Jurkat, Clone E6-1 (cell line): ENCODE measurements around the gene MAP1LC3B2.
A peak's percentile ranks its signal among the peaks of the same experiment; 100 is the strongest.

ENCODE experiments used
- DNase-seq: peaks from one replicate; pipeline ENCODE4 v3.0.0-alpha.2; 2011; ENCODE audit warnings: low read depth, low spot score
- H3K4me3 ChIP-seq: 2 replicates; pipeline ENCODE4 v1.5.1; 2011; ENCODE audit warnings: mild to moderate bottlenecking, low read length, control low read depth, moderate library complexity

Gene MAP1LC3B2

DNA sequence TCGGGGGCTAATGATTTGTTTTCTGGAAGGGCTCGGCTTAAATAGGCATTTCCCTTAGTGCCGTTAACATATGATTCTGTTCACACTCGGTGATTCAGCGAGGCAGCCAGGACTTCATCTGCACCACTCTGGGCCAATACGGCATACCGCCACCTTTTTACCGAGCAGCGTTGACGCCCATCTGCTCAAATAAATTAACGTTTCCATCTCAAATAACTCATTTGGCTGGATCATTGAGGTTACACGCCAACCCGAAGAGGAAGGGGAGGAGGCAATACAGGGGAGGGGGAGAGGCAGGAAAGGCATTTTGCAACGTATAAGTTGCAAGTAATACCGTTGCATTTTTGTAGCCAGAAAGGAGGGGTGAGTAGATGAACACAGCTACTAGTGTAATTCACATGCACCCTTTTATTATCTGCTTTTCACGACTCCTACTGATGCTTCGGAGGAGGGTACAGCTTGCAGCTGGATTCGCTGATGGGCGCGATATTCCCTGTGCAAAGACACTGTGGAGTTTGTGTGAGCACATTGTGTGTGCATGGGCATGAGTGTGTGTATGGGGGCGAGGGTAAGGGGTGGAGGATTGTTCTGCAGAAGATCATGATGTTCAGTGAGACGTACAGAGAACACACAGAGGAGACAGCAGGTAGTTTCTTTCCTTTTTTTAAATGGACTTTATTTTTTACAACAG is 45.9 kb downstream of the MAP1LC3B2 start:
- no peak overlapping the region for H3K4me3 ChIP-seq

DNA sequence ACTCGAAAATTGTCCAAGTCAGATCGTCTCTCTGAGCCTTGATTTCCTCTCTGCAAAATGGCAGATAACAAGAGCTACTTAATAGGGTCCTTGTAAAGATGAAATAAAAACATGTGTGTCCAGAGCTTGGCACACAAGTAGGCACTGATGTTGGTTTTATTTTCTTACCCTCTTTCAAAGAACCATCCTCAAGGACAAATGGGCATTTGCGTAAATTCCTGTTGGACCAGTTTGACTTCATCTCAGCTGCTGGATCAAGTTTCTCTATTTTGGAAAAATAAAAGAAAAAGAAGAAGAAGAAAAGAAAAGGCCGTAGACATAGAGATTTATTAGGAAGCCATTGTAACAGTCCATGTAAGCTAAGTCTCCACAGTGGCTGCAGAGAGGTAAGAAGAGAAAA is 47.2 kb downstream of the MAP1LC3B2 start:
- no peak for DNase-seq
- H3K4me3 ChIP-seq: no peak overlapping the region

More for the DNA sequence above, 45.9 kb downstream of the MAP1LC3B2 start:
- no peak for DNase-seq

DNA sequence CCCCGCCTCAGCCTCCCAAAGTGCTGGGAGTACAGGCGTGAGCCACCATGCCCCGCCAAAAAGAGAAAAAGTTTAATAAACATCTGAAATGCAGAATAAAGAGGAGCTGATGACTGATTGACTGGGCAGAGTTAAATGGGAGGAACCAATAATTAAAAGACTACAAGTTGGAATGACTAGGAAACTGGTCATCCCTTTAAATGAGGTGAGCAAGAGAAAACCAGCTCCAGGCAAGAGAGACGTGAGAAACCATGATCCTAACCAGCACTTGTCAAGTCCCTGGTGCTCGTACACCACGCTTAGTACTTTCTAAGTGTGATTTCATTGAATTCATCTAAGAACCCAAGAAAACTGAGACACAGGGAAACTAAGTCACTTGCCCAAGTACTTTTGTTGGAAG is 47.9 kb downstream of the MAP1LC3B2 start:
- H3K4me3 ChIP-seq: no peak overlapping the region
- no peak for DNase-seq

DNA sequence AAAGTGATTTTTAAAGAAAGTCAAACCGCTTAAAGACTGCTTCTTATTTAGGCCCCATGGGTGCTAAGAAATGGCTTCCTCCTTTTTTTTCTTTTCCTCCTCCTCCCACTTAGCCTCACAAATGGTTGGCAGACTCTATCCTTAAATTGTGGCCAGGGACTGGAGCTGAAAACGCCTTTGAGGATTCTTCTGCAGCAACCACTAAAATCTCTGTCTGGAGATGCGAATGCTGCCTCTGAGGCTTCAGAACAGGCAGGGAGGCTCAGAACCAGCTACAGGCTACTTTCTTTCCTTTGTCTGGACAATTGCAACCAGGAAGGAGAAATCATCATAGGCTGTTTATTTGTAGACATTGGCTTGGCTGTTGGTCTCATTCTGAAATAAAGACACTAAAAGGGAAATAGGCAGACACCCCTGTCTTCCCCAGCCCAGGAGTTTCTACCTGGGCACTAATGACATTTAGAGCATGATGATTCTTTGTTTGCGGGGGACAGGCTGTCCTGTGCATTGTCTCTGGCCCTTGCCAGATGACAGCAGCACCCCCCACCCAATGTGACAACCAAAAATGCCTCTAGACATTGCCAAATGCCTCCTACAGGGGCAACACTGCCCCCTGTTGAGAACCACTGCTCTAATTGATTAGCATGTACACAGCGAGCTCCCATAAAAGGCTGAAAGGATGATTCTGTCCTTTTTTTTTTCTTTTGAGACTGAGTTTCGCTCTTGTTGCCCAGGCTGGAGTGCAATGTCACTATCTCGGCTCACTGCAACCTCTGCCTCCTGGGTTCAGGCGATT is 50.3 kb downstream of the MAP1LC3B2 start:
- peak; percentile 63 for DNase-seq
- no peak overlapping the region for H3K4me3 ChIP-seq

DNA sequence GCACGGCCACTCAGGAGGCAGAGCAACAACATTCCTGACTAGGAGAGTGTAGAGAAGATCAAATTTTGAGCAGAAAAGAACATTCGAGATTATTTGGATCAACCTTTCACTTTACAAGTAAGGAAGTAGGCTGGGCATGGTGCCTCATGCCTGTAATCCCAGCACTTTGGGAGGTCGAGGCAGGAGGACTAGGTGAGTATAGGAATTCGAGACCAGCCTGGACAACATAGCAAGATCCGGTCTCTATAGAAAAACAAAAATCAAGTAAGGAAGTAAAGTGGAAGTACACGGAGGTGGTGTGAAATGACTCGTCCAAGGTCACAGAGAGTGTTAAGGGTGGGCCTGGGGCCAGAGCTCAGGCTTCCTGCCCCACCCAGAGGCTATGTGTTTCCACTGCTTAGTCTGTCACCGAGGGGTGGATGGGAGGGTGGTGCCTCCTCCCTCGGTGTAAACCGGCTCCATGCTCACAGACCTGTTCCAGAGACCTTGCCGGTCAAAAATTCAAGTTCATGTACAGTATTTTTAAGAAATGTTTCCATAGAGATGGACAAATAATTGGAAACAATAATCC is 51.9 kb downstream of the MAP1LC3B2 start:
- H3K4me3 ChIP-seq: no peak overlapping the region
- no peak for DNase-seq

DNA sequence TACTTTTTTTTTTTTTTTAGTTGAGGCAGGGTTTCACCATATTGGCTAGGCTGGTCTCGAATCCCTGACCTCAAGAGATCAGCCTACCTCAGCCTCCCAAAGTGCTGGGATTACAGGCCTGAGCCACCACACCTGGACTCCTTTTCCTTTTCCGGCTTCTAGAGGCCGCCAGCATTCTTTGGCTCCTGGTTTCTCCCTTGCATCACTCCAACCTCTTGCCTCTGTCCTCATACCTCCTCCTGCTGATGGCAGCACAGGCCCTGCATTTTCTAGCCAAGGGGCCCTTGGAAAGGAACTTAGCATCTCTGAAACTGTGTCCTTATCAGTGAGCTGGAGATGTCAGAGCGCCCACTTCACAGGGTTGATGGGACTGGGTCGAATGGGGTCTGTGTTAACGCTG is 53.3 kb downstream of the MAP1LC3B2 start:
- no peak overlapping the region for H3K4me3 ChIP-seq
- DNase-seq: no peak

DNA sequence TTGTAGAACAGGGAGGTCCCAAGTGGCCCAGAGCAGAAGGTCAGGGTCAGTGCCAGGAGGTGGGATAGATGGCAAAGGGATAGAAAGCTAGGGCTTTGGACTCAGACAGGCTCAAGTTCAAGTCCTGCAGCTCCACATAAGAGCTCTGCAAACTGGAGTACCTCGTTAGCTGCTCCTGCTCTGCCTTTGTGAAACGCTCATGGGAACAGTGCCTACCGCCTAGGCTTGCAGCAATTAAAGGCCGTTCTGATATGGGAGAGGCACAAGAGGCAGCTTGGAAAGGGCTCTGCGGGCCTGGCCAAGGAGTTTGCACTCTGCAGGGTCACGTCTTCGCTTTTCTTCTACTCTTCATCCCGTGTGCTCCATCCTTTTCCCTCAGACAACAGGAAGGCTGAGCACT is 54.1 kb downstream of the MAP1LC3B2 start:
- H3K4me3 ChIP-seq: no peak overlapping the region

DNA sequence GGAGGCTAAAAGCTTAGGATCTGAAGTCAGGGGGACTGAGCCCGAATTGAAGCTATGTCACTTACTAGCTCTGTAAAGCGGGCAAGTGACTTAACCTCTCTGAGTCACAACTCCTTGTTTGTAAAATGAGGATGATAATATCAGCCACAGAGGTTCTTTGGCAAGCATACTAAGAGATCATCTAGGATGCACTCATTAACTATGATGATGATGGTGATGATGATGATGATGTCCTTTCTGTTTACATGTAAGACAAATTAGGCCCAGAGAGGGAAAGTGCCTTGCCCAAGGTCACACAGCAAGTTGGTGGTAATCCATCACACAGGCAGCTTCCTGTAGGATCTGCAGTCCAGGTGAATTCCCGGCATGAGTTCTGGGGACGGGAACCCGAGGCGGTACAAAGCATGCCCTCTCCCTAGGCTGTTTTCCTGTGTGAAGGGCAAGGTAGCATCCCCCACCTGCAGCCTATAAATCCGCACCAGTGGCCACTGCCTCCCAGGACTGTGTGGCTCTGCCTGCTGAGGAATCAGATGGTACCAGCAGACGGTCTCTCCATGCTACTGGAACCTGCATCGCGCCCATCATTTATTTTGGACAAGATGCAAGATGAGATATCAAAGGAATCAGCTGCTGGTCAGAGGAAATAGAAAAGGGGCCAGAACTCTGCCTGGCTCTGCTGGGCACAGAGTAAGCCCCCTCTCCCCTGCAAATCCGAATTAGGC is 55.2 kb downstream of the MAP1LC3B2 start:
- DNase-seq: no peak
- H3K4me3 ChIP-seq: no peak overlapping the region

More for the DNA sequence above, 54.1 kb downstream of the MAP1LC3B2 start:
- no peak for DNase-seq

DNA sequence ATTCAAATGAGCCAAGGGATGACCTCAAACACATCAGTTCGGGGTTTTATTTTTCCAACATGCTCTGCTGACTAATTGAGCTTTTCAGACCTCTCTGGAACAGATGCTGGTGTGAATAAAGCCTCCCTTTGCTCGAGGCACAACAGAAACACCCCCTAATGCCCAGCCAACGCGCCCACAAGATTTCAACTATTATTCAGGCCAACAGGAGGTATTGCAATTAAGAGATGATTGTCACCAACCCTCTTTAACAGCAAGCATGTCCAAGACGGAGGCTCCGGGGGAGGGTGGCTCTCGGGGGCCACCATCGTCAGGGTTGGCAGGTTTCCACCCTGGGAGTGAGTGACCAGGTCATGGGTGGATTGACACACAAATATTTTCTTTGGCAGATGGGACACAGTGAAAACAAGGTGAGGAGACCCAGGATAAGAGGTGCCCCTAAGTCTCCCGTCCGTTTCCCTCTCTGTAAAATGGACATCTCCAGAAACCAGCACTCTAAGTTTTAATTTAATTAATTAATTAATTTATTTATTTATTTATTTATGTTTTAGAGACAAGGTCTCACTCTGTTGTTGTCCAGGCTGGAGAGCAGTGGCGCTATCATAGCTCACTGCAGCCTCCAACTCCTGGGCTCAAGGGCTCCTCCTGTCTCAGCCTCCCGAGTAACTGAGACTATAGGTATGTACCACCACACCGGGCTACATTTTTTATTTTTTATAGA is 56.1 kb downstream of the MAP1LC3B2 start:
- DNase-seq: no peak
- no peak overlapping the region for H3K4me3 ChIP-seq

DNA sequence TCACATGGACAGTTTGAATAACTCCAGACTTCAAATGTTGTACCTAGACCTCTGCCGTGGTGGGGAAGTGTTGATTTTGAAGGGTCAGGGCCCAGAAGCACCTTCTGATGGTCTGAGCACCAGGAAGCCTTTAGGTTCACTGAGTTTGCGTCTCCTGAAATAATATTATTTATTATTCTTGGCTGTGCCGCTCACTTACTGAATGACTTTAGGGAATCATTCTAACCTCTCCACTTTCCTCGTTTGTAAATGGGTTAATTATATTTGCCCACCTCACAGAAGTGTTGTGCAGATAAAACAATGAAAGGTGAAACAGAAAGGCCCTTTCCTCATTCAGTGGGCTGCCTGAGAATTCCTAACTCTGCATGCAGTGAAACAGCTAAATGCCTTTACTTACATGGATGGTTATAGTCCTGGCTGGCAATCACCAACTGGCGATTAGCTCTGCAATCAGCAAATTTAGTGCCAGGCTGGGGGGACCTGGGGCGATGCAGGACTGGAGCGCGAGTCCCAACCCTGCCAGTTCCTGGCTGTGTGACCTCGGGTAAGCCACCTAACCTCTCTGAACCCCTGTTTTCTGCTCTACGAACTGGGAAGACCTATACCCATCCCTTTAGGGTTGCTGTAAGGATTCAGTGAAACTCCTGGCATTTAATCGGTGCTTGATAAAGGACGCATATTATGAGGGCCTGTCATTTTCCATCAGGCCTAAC is 57.5 kb downstream of the MAP1LC3B2 start:
- H3K4me3 ChIP-seq: no peak overlapping the region
- no peak for DNase-seq

DNA sequence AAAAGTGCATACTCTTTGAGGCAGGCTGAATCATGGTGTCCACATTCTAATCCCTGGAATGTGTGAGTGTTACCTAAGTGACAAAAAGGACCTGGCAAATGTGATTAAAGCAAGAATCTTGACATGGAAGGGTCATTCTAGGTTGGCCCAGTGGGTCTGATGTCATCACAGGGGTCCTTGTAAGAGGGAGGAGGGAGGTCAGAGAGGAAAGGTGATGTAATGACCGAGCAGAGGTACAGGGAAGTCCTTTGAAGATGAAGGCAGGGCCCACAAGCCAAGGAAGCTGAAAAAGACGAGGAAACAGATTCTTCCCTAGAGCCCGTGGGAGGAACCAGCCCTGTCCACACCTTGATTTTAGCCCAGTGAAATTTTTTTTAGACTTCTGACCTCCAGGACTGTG is 60.1 kb downstream of the MAP1LC3B2 start:
- DNase-seq: no peak

DNA sequence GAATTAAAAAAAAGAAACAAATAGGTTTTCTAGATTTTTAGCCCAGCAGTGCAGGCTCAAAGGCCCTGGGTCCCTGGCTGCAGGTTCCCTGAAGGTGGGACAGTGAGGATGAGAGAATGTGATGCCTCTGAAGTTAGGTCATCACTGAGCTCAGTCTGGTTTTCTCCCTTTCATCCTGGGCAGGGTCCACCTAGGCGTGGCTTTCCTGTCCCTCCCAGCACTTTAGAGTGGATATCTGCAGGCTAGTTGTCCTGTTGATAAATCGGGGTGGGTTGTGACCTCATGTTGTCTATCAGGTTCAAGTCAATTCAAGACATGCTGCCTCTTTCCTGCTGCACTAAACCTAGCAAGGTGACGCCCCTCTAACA is 60.9 kb downstream of the MAP1LC3B2 start:
- no peak overlapping the region for H3K4me3 ChIP-seq
- no peak for DNase-seq

More for the DNA sequence above, 60.1 kb downstream of the MAP1LC3B2 start:
- no peak overlapping the region for H3K4me3 ChIP-seq

DNA sequence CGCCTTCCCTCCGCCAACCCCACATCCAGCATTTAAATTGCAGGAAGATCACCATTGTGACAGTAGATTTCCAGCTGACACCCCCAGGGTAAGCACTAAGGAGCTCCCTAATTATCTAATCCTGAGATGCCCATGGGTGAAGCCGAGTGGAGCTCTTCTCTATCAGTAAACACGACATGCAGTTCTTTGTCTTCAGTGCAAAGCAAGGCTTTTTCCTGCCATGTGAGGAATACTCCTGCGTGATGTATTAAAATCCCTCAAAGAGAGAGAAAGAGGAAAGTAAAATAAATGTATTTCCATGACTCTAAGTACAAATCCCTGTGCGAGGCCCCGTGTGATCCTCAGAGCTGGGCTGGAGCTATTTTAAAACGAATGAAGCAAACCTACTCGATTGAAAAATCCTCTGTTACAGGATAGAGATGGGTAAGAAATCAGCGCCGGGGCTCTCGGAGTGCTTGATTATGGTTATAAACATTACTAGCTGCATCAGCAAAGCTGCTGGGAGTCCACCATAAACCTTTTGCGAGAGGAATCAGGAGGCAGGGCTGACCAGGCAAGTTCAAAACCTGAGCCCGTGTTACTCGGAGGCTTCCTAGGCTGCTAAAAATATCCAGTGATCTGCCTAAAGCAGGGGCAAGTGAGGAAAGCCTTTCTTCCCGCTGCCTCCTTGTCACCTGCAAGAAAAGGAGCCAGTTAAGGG is 61.5 kb downstream of the MAP1LC3B2 start:
- no peak for DNase-seq
- H3K4me3 ChIP-seq: no peak overlapping the region

DNA sequence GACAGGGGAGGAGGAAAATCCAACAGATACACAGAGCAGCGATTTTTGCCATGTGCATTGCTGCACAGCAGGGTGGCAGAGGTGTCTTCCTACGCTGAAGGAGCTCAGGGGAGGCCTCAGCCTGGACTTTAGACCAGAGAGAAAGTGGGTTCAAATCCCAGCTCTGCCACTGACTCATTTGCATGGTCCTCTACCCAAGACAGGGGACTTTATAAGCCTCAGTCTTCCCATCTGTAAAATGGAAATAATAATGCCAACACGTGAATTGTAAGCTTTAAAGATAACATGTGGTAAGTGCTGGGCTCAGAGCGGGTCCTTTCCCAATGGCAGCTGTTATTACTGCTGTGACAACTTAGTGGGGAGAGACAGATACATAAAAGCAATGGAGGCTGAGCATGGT is 62.0 kb downstream of the MAP1LC3B2 start:
- no peak overlapping the region for H3K4me3 ChIP-seq
- no peak for DNase-seq

DNA sequence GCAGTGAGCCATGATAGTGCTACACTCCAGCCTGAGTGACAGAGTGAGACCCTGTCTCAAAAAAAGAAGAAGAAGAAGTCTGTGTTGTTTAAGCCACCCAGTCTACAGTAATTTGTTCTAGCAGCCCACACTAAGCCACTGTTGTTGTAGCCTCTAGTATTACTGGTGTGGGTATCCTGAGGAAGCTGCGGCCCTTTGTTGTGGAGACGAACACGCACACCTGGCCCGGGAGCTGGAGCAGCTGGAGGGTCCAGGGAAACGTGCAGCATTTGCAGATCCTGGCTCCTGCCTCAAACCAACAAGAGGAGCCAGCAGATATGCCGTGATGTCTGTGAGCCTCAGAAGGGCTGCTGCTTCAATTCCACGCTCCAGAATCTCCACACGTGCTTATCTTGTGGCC is 65.3 kb downstream of the MAP1LC3B2 start:
- peak; percentile 90 for DNase-seq
- H3K4me3 ChIP-seq: no peak overlapping the region

DNA sequence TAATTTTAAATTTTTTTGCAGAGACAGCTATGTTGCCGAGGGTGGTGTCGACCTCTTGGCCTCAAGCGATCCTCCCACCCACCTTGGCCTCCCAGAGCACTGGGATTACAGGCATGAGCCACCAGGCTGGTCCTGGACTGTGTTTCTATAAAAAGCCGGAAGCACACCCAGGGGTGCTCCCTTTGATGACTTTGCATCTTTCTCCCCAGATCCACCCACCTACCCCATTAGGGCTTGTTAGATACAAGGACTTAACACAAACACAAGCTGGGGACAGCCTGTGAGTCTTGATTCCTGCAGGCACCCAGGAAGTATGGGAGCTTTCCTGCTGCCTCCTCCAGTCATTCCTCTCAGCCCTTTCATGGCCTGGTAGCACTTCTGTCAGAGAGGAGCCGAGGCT is 67.0 kb downstream of the MAP1LC3B2 start:
- no peak for DNase-seq
- H3K4me3 ChIP-seq: no peak overlapping the region
